NCI-H1105 (cell line): ENCODE data around the gene USP7.
"Not testable (repeated sequence)": the region's sequence is repeated elsewhere in the genome, so short reads cannot be mapped to it uniquely, and the experiment has no call there.

Experiments
- DNase-seq: peaks from one replicate; lab custom pipeline; 2025; lab: John Stamatoyannopoulos, UW

Gene USP7

DNA sequence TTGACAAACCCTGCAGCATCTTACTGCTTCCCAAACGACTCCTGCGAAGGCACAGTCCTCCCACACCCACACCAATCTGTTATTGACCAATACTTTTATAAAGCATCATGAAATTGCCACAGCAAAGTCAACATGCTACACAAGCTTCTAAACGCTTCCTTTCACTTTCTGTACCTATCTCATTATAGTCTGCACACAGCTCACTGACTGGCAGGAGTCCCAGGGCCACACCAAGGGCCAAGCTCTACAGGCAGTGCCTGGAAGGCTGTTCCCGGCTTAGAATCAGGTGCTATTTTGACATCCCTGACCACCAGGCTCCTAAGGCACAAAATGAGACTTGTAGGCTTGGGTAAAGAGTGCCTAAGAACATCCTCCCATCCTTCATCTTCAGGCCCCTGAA, 39.5 kb downstream of the USP7 start:
- no peak for DNase-seq

DNA sequence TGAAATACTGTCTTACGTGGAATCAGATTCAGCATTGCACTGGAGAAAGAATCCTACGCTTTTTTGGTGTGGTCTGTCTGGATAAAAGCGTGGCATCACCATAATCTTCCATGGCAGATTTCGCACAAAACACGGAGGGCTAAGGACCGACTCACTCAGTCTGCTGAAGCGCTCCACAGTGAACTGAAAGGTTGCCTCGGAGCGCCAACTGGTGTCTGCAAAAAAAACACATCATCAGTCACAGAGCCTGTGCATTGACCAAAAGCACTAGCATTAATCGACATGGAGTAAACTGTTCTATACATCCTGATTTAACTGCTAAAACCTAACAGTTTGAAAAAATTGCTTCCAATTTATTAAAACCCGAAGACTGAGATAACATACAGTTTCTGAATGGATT, 40.5 kb downstream of the USP7 start:
- DNase-seq = no peak

DNA sequence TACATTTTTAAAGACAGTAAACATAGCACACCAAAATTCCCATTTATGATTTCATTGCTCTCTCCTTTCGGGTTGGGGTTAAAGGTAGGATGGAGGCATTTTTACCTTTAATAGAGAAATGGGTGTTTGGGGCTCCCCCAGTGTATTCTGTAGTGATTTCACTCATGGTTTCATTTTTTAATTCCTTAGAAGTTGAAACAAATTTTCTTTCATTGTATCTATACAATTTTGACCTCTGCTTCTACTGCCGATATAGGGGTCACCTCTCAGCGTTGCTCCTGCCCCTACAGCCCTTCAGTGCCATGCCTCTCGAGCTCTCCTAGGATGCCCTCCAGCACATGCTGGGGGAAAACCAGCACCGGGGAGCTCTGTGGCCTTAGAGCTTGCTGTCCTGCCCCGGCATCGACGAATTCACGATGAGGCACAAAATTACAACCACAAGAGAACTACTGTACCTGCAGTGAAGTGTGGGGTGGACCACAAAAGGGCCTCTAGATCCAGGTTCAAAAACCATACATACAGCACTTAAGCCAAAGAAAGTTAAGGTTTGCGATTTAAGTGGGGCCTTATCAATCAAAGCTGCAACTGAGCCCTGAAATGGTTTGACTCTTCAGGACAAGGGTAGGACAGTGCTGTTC, 42.2 kb downstream of the USP7 start:
- DNase-seq = no peak

DNA sequence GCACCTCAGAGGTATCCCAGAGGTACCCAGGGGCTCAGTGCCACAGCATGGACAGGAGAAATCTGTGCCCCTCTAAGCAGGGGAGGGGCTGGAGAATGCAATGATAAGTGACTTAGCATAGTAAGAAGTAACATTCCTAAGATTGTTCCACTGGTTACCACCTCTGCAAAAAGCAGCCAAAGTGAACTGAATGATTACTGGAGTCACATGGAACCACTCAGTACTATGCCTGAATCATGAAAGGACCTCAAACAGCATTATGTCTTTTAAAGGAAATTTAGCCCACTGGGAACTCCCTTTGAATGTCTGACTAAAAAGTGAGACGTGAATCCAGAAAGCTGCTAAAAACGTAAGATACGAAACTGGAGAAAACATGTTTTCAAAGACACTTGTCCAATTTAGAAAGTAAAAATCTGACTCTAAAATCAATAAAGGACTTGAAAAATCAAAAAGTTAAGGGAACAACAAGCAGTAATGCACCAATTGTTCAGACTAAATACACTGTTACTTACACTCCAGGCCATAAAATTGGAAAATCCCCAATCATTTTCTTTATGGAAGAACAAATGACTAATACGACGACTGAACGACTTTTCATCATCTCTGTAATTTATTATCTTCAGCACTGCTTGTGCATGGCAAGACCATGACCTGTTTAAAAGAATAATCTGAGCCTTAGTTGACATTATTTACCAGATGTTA, 42.9 kb downstream of the USP7 start:
- DNase-seq = no peak

DNA sequence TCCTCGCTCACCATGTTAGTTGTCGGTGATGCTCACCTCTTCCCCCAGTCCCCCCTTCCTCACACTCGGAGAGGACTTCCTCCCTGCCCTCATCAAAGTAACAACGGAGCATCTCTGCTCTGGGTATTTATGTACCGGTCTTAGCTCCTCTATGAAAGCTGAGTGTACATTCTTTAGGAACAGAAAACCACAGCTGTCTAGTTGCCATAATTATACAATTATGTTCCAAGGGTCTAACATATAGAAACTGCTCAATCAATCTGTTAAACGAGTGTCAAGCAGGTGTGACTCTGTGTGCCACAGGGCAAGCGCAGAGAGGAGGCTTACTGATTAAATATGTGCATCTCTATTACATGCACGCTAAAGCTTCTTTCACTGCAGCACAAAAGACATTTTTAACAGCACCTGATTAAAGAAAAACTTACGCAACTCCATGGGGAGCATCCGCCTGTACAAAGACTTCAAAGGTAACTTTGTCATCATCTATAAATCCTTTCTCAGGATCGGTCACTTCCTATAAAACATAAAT, 43.7 kb downstream of the USP7 start:
- DNase-seq = no peak

DNA sequence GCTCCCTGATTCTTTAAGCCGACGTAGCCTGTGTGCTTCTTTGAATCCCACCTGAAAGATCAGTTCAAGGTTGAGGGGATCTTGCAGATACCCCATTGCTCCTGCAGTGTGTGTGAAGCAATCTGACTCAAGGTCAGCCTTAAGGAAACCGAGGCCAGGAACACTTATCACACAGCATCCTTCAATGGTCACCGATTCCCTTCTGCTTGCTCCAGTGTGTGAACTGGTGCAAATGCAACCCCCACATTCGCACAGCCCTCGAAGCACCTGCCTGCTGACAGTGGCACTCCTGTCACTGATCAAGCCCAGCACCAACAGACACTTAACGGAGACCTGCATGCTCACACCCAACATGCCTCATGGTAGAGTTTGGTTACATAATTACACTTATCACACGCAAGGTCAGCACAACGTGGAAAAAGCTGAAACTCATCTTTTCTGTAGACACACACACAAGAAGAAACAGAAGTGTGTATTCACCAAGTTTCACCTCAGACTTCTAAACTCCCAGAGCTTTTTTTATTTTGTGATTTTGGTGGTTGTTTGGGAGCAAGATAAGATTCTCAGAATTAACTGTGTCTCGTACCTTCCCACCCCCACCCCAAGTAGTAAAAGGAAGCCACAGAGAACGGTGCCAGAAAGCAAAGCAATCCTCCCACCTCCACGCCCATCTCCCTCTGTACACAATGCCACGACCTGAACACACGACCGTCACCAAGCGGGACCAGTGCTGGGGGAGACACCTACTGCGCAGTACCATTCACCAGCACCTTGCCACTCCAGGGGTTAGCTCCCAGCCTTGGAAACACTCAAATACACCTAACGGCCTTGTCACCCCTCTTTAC, 44.4 kb downstream of the USP7 start:
- no peak for DNase-seq

DNA sequence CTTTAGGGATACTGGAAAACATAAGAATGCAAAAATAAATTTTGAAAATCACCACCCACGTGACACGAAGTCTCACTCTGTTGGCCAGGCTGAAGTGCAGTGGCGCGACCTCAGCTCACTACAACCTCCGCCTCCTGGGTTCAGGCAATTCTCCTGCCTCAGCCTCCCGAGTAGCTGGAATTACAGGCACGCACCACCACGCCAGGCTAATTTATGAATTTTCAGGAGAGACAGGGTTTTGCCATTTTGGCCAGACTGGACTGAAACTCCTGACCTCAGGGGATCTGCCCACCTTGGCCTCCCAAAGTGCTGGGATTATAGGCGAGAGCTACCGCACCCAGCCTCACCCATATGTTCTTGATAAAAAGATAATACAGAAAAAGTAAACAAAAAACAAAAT, 46.4 kb downstream of the USP7 start:
- DNase-seq = not testable (repeated sequence)

DNA sequence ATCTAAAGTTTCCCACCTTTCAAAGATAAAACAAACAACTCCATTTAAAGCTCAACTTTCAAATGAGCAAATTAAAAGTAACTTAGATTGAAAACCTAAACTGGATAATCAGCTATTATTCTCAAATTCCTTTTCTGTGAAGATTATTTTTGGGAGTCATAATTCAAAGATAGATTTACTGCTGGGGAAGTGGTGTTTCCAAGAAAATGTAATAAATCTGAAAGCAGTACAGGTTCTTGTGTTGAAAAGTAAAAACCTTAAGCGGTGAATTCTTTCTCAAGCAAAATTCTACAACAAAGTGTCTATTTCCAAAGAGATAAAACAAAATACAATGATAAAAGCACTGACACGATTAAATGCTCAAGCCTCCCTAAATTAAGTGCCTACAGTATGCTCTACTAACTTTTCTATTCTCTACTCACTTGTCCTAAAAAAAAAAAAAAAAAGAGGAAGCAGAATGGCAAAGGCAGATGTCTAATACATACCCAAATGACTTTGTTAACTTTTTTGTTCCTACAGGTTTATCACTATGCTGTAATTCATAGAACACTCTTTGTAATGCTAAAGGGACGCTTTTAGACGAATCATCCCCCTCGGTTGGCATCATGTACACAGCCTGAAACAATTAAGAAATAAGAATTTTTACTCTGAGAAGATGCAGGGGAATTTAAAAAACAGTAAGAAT, 47.0 kb downstream of the USP7 start:
- DNase-seq = no peak

DNA sequence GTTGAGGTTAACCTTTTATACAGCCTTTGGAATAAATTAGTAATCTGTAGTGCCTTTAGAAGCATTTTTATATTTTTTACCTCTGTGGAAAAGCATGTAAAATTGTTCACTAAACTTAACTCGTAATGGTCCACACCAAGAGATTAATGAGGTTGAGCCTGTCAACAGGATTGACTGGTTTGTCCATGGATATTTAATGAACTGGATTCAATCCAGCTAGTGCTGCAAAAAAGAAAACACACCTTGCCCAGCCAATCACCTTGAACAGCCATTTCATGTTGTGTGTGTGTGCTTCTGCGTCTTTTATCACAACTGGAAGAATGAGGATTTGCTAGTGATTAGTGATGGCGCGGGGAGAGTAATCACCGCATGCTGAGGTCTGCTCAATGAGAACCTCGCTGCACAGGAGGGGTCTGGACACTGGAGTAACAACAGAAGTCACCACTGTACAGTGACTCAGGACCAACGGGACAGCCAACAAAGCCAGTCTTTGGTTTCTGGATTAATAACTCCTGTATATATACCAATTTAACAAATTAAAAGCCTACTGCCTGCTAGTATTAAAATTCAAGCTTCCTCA, 47.9 kb downstream of the USP7 start:
- no peak for DNase-seq

DNA sequence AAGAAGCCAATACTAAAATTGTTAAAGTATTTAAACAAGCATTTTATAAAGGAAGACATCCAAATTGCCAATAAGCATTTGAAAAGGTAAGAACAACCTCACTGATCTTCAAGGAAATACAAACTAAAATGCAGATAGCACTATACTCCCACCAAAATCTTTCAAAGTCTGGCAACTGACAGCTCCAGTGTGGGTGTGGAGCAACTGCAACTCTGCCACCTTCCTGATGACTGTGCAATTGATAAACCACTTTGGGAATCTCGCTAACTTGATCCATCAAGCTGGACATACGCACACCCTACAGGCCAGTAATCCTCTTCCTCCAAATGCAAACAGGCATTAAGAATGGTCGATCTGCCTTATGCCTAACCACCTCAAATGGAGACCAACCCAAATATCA, 49.6 kb downstream of the USP7 start:
- no peak for DNase-seq

DNA sequence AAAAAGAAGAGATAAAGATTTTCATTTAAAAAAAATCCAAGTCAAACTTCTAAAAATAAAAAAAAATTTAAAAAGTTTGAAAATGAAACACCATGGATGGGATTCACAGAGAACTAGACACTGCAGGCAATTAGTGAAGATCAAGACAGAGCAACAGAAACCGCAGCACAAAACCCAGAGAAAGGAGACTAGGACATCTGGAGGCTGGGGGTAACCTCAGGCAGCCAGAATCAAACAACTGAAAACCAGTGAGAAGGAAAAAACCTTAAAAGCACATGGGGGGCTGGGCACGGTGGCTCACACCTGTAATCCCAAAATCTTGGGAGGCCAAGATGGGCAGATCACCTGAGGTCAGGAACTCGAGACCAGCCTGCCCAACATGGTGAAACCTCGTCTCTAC, 50.9 kb downstream of the USP7 start:
- DNase-seq = no peak

DNA sequence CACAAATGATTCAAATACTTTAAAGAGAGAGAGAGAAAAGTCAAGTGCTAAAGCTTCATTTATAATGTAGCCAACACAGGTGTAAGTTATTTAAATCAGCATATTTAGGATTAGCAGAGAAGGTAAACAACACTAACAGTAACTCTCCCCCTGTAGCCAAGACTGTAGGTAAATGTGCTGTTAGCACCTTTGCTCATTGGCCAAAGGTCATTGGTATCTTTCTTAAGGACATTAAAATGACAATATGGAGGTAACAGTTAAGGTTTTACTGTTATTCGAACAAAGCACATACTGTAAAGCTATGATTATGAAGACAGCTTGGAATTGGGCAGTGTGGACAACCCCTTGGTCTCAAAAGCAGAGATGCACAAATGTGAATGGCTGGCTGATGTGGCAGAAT, 52.9 kb downstream of the USP7 start:
- DNase-seq = no peak

DNA sequence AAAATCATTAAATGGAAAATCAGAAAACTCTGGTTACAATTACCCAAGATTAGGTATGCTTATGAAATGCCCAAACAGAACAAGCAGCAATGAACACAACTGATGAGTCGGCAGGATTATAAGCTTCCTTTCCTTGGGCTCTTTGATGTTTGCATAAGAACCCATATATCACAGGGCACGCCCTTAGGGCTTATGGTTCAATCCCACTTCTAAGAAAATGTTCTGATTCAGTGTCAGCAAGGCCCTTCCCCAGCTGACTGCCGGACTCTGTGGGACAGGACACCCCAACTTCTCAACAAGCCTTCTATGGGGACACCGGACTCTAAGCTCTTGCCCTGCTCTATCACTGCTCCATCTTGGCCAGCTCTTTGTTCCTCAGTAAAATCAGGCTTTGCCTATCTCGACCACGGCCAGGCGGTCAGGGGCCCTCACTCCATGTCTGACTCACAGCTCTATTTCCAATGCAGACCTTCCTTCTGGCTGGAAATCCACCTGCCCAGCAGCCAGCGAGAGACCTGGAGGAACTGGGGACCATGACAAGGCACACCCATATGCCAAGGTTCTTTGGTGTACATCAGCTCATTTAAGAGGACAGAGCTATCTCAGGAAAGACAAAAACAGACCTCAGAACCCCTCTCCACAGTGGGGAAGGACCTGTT, 54.8 kb downstream of the USP7 start:
- DNase-seq = no peak

DNA sequence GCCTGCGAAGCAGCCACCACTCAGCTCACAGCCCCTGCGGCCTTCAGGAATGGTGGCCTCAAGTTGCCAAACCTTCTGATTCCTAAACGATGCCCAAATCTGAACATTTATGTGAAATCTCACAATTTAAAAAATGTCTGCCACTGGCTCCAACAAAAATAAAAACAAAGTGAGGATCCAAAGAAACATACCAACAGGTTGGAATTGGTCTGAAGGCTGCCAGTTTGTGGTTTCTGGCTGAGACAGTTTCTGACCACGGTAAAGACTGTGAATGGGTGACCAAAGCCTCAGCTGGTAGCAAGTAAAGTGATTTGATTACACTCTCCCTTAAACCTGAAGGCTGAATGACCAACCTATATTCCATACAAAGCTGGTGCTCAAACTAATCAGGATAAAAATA, 56.6 kb downstream of the USP7 start:
- no peak for DNase-seq

DNA sequence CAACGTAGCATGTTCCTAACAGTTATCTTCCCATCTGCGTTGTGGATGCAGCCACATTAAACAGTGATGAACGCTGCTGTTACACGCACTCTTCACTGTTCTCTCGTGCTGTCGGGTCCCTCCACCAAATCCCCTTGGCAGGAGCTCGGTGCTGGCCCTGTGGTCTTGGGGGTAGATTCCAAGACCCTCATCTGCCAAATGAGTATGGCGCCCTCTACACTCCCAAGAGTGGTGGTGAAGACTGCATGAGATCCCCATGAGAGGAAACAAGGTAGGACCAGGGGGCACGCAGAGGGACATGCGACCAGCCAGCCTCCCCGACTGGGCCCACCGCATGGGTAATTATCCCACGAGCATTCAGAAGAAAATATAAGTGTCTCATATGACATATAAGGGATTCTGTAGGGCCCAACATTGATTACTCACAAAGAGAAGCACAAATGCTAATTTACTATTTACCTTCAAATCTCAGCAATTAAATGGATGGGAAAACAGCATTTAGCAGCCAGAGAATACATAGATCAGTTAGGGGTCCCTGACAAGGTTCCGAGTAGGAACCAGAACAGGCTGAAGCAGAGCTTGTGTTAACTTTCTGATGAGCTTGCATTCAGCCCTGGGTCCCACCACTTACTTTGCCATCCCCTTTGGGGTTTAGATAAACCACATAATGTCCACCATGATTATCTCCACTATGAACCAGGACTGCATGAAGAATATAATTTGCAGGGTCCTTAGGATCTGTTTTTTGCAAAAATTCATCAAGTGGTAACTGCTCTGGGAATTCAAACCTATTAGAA, 57.7 kb downstream of the USP7 start:
- DNase-seq = no peak

DNA sequence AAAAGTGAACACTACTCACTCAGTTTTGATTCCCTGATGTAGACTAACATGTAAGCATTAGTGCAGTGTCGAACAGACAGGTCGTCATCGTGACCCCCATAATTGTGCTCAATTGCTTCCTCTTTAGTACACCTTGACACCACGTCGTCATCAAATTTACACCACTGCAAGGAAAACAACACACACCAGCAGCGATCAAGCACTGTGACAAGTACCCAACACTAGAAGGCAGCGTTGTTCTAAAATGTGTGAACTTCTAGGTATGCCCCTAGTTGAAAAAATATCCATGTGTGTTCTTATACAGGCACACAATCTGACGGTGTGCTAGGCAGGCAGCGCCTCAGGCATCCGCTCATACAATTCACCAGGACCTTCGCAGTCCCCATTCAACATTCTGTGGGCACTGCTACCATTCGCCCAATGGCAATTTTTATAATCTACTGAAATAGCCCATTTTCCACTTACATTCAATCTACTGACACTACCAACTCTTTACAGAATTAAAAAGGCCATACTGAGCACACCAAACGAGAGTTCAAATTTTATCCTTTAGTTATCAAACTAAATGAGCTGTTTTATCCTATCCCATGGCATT, 58.4 kb downstream of the USP7 start:
- DNase-seq = no peak

DNA sequence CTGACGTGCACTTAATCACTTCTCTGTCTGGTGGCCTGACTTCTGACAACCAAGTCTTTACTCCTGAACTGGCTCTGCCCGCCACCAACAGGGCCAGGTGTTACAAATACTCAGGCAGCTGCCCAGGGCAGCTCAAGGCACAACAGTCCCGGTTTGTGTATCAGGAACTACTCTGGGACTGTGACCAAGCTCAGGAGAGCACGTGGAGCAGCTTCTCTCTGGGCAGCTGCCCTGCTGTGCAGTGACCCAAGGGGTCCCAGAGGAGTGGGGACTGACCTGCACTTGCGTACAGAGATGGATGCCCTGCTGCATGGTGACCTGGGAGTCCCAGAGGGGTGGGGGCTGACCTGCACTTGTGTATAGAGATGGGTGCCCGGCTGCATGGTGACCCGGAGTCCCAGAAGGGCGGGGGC, 59.7 kb downstream of the USP7 start:
- DNase-seq = no peak

DNA sequence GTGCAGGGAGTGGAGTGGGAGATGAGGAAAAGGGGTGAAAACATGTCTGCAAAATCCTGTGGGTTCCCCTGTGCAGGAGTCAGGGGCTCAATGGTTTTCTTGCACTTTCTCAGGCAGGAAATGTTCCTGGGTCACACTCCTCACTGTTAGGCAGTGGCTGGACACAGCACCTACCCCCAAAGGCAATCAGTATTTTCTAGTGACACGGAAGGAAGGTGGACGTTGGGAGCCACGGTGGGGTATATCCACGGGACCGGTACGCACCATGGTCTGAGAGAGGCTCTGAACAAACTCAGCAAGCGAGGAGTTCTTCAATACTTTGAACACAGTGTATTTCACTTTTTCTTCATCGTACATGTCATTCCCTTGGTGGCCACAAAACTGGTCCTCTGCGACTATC, 60.7 kb downstream of the USP7 start:
- DNase-seq = no peak

DNA sequence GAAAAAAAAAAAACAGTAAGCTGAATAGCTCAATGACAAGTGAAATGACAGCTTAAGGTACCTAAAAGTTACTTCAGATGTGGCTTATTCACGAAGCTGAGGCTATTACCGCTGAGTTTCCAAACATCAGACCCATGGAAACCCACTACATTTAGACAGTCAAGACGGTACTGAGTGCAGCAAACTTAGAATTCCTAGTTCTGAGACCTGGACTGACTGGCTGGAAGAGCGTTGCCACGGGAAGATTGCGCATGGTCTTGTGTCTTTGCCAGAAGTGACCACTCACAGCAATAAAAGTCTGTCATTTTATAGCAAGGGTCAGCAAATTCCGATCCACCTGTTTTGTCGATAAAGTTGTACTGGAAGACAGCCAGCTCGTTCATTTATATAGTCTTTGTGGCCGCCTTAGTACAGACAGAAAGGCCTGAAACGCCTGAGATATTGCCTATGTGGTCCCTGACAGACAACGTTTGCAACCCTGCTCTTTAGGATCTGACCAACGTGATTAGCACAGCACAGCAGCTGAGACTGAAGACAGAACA, 62.3 kb downstream of the USP7 start:
- no peak for DNase-seq

DNA sequence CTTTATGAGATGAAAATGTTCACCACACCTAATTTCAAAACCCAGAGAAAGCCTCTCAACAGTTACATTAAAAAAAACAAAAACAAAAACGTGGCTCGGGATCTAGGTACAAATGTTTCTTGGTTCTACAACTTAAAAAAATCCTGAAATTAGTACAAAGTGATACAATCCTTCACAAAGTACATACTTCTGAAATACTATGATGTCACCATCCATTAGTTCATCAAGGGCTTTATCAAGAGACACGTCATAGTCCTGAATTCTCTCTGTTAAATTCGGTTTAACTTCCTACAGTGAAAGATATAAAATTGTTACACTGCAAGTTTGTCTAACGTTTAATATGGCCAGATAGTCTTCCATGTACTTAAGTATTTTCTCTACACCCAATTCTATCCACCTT, 63.4 kb downstream of the USP7 start:
- no peak for DNase-seq
